ENCODE measurements around the gene CCDC187. TPM values are rescaled to one million over a fixed set of nuclear protein-coding genes. Genes with fewer than 3 reads are reported as not detected.

The CCDC187 gene
- total and polyA plus RNA-seq, 10 donors, result 0.03 to 0.20 (median 0.11) TPM; not detected in 2

DNA sequence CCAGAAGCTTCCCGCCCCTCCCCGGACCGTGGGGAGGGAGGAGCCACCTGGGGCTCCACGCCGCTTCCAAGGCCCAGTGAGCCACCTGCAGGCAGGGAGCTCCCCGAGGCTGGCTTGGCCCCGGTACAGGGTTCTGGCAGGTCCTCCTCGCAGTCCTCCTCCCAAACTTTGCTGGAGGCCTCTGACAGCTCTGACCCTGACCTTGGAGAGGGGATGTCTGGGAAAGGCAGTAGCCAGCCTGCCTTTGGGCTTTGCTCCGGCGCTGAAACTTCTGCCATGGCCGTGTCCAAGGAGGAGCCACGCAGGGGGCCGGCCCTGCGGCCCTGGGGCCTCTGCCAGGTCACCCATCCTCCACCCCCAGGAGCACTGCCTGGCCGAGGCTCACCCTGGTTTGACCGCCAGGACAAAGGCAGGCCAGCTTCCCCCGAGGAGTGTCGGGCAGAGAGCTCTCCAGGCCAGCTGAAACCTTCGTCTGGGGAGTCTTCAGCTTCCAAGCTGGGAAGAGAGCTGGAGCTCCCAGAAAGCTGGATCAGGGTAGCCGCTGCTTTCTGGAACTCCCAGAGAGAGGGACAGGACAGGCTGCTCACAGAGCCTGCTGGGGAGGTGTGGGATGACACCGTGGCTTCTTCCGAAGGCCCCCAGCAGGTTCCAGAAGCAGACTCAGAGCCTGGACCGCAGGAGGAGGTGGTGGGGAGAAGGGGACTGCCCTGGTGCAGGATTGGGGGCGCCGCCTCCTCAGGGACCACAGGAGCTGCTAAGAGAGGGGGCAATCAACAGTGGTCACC is 49.3 kb downstream of the CCDC187 start:
- intact Hi-C loops (cut with DNase I; ENCODE audit: low total_unique reads), result no loop called here
- no peak for DNase-seq
- WGBS, 5 donors, result 63 to 78% (median 68%) methylated on average over 17 to 25 of the region's 25 CpGs
- no peak for TF ChIP-seq POLR2AphosphoS5 (IDR thresholded peaks at IDR 0.05)
- H3K27ac ChIP-seq, result no peak overlapping the region
- no peak overlapping the region for H3K4me3 ChIP-seq
- peaks cover 0 to 20% (median 7%) of the 10 kb centered on the region in 6 donors for H3K4me1 ChIP-seq
- H3K27me3 ChIP-seq (replicated peaks in 1 of 7), result peaks cover 0 to 12% (median 0%) of the 10 kb centered on the region in 7 donors
- H3K36me3 ChIP-seq, result no peaks in the 10 kb centered on the region
- H3K9me3 ChIP-seq, result no peaks in the 10 kb centered on the region

DNA sequence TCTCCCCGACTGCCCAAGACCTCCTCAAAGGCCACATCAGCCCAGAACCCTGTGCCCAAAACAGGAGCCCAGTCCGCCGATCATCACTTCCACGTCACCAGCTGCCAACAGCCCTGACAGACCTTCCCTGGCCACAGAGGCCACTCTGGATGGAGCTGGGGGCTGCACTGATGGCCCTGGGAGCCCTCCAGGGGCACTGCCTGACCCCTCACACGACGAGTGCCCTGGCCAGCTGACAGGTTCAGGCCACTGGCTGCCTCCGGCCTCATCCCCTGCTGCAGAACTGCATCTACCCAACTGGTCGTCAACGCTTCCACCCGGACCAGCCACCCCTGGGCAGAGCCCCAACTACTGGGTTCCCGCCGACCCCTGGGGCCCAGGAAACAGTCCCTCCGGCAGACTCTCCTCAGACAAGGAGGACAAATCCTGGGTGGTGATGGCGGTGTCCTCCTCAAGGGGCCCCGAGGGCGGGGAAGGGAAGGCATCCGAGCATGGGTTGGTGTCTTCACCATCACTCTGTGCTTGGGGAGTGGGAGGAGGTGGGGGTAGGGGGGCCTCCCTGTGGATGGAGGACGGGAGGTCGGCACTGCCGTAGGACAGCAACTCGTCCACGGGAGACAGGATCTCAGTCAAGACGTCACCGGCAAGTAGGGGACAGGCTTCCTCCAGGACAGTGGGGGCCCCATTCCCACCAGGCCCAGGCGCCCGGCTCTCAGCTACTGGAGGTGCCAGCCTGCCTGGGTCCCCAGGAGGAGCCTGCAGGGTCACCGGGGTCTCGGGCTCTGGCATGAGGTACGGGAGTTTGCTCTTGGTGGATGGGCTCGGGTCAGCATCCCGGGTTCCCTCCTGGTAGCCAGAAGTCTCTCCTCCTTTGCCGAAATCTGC is 50.4 kb downstream of the CCDC187 start:
- intact Hi-C loops (cut with DNase I; ENCODE audit: low total_unique reads), result no loop called here
- H3K4me3 ChIP-seq, result no peak overlapping the region
- H3K36me3 ChIP-seq, result no peaks in the 10 kb centered on the region
- peaks cover 0 to 20% (median 7%) of the 10 kb centered on the region in 6 donors for H3K4me1 ChIP-seq
- peaks cover 0 to 12% (median 0%) of the 10 kb centered on the region in 7 donors for H3K27me3 ChIP-seq (replicated peaks in 1 of 7)
- no peak for DNase-seq
- TF ChIP-seq, protein P1, sequence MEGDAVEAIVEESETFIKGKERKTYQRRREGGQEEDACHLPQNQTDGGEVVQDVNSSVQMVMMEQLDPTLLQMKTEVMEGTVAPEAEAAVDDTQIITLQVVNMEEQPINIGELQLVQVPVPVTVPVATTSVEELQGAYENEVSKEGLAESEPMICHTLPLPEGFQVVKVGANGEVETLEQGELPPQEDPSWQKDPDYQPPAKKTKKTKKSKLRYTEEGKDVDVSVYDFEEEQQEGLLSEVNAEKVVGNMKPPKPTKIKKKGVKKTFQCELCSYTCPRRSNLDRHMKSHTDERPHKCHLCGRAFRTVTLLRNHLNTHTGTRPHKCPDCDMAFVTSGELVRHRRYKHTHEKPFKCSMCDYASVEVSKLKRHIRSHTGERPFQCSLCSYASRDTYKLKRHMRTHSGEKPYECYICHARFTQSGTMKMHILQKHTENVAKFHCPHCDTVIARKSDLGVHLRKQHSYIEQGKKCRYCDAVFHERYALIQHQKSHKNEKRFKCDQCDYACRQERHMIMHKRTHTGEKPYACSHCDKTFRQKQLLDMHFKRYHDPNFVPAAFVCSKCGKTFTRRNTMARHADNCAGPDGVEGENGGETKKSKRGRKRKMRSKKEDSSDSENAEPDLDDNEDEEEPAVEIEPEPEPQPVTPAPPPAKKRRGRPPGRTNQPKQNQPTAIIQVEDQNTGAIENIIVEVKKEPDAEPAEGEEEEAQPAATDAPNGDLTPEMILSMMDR (IDR thresholded peaks at IDR 0.05 in 8 of 11, conservative IDR thresholded peaks at IDR 0.05 in 3 of 11), result no peak
- TF ChIP-seq POLR2A (IDR thresholded peaks at IDR 0.05) (no peak), POLR2AphosphoS5 (IDR thresholded peaks at IDR 0.05) (no peak)
- WGBS, 5 donors, result 81 to 86% (median 84%) methylated on average over 23 to 32 of the region's 32 CpGs
- H3K27ac ChIP-seq, result no peak overlapping the region
- H3K9me3 ChIP-seq, result no peaks in the 10 kb centered on the region

DNA sequence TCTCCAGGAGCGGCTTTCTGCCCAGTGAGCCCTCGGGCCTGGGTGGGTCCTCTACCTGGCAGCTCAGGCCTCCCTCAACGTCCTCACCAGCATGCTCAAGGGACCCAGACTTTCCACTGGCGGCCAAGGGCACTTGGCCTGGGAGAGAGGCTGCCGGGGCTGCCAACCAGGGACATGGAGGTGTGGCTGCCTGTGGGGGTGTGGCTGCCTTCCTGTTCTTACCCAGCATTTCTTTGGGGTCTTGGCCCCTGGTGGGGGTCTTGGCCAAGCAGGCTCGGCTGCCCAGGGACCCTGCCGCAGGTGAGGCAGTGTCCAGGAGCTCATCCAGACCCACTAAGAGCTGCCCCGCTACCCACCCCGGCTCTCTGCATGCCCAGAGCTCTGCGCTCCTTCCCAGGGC is 51.0 kb downstream of the CCDC187 start:
- Histone ChIP-seq H3K4me1 (peaks cover 0 to 20% (median 7%) of the 10 kb centered on the region in 6 donors), H3K9me3 (no peaks in the 10 kb centered on the region), H3K27ac (no peak overlapping the region), H3K27me3 (replicated peaks in 1 of 7) (peaks cover 0 to 8% (median 0%) of the 10 kb centered on the region in 7 donors), H3K4me3 (no peak overlapping the region), H3K36me3 (no peaks in the 10 kb centered on the region)
- DNase-seq, result no peak
- TF ChIP-seq, protein P1 (IDR thresholded peaks at IDR 0.05 in 8 of 11, conservative IDR thresholded peaks at IDR 0.05 in 3 of 11), result no peak
- no peak for TF ChIP-seq POLR2A (IDR thresholded peaks at IDR 0.05)
- no peak for TF ChIP-seq POLR2AphosphoS5 (IDR thresholded peaks at IDR 0.05)
- 80 to 89% (median 83%) methylated on average over 2 to 10 of the region's 10 CpGs for WGBS, 5 donors
- intact Hi-C loops (cut with DNase I; ENCODE audit: low total_unique reads), result no loop called here

GRCh38 chr9:136252281-136252680 is 51.6 kb downstream of the CCDC187 start:
- DNase-seq, result no peak
- peaks cover 0 to 20% (median 7%) of the 10 kb centered on the region in 6 donors for H3K4me1 ChIP-seq
- 90 to 96% (median 94%) methylated on average over 14 to 29 of the region's 29 CpGs for WGBS, 5 donors

More at GRCh38 chr9:136252281-136252680, 51.6 kb downstream of the CCDC187 start:
- H3K36me3 ChIP-seq, result no peaks in the 10 kb centered on the region
- intact Hi-C loops (cut with DNase I; ENCODE audit: low total_unique reads), result no loop called here
- H3K9me3 ChIP-seq, result no peaks in the 10 kb centered on the region
- no peak for TF ChIP-seq POLR2A (IDR thresholded peaks at IDR 0.05)
- TF ChIP-seq, protein P1 (IDR thresholded peaks at IDR 0.05 in 8 of 11, conservative IDR thresholded peaks at IDR 0.05 in 3 of 11), result no peak
- TF ChIP-seq POLR2AphosphoS5 (IDR thresholded peaks at IDR 0.05), result no peak
- peaks cover 0 to 8% (median 0%) of the 10 kb centered on the region in 7 donors for H3K27me3 ChIP-seq (replicated peaks in 1 of 7)
- H3K27ac ChIP-seq, result no peak overlapping the region
- H3K4me3 ChIP-seq, result no peak overlapping the region

All from spleen (tissue), 11 donors.